Skin epidermis (tissue), 12 donors: ENCODE results near the gene CASP10.
"Not testable (repeated sequence)": the region's sequence is repeated elsewhere in the genome, so short reads cannot be mapped to it uniquely, and the experiment has no call there.

Experiments
- H3K27ac ChIP-seq, 21 experiments: fragments of 200-600 bp; sonication (generic) in 11 of 21; one replicate each; pipeline ENCODE4 v1.5.0; 2020; ENCODE audit warnings: mild to moderate bottlenecking in 3 of 21, inconsistent platforms in 2 of 21, moderate library complexity in 2 of 21
- H3K4me3 ChIP-seq, 7 experiments: fragments of 200-600 bp; sonication (generic) in 2 of 7; one replicate each; pipeline ENCODE4 v1.5.0; 2020; ENCODE audit warnings: inconsistent platforms in 2 of 7, mild to moderate bottlenecking in 2 of 7, moderate library complexity in 1 of 7

Gene CASP10

DNA sequence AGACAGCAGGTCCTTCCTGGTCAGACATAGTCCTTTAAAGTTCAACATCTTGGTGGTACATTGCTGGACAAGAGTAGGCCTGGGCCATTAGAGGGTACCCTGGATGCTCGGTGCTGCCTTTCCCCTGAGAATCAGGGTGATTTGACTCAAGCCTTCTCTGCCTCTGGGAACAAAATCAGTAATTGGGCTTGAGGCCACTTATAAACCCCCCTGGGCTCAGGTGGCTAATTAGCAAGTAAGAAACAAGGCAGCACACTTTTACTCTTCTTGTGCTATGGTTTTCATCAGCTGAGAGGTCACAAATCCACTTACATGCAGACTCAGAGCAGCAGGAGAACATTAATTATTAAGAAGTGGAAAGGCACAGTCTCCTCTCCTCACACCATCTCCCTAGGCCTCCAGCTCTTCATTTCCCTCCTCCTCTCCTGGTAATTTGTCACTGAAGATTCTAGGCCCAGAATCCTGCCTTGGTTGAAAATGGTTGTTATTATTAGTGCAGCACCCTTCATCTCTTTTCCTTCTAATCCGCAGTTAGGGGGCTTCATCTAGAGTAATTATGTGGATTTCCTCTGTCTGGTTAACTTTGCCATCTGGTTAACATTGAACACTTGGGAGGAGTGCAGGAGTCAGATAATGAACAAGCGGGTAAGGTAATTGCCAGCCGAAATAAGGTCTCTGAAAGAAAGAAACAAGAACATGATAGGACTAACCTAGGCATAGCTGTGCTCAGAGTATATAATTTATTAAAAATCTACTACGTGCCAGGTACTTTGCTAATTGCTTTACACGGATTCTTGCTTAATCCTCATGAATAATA, 29.7 kb upstream of the CASP10 start:
- peak overlapping the region in 14 of 21 experiments; percentile 24 to 83 (median 68) for H3K27ac ChIP-seq
- H3K4me3 ChIP-seq: no peak overlapping the region

DNA sequence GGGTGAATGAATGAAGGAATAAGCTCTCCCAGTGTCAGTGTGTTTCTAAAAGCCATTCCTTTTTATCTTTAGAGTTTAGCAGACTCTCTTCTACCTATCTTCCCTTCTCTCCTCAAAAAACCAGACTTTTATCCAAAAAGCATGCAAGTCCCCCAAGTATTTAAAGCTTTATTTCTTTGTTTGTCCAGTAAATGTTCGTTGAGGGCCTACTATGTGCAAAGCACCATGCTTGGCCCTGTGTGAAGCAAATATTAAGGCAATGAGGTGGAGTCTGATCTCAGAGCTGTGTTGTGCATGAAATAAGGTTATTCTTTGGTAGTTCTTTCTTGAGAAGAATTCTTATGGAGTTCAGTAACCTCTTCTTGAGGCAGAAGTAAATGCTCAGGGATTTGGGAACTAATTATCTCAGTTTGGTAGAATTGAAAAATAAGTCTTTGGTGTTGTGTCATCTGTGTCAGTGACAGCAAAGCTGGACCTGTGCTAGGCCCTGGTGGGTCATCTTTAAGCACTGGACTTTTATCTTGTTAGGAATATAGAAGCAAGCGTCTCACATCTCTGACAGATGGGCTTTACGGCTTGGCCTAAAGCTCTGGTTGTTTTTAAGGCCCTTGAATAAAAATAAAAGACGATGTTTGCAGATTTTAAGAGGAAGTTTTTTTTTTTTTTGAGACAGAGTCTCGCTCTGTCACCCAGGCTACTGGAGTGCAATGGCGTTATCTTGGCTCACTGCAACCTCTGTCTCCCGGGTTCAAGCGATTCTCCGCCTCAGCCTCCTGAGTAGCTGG, 28.1 kb upstream of the CASP10 start:
- peak overlapping the region in 13 of 21 experiments; percentile 1 to 87 (median 29) for H3K27ac ChIP-seq

GRCh38 chr2:201156036-201156435, 26.9 kb upstream of the CASP10 start:
- Histone ChIP-seq H3K27ac (peak overlapping the region in 16 of 21 experiments; percentile 21 to 87 (median 70)), H3K4me3 (no peak overlapping the region)

More for the DNA sequence above, 28.1 kb upstream of the CASP10 start:
- H3K4me3 ChIP-seq: no peak overlapping the region

- Histone ChIP-seq H3K4me3 (no peak overlapping the region), H3K27ac (peak overlapping the region in 16 of 21 experiments; percentile 22 to 87 (median 72))
Observed at GRCh38 chr2:201156640-201157039, 26.3 kb upstream of the CASP10 start.

- Histone ChIP-seq H3K4me3 (no peak overlapping the region), H3K27ac (peak overlapping the region in 19 of 21 experiments; percentile 37 to 87 (median 70))
Observed at GRCh38 chr2:201157694-201158093, 25.2 kb upstream of the CASP10 start.

DNA sequence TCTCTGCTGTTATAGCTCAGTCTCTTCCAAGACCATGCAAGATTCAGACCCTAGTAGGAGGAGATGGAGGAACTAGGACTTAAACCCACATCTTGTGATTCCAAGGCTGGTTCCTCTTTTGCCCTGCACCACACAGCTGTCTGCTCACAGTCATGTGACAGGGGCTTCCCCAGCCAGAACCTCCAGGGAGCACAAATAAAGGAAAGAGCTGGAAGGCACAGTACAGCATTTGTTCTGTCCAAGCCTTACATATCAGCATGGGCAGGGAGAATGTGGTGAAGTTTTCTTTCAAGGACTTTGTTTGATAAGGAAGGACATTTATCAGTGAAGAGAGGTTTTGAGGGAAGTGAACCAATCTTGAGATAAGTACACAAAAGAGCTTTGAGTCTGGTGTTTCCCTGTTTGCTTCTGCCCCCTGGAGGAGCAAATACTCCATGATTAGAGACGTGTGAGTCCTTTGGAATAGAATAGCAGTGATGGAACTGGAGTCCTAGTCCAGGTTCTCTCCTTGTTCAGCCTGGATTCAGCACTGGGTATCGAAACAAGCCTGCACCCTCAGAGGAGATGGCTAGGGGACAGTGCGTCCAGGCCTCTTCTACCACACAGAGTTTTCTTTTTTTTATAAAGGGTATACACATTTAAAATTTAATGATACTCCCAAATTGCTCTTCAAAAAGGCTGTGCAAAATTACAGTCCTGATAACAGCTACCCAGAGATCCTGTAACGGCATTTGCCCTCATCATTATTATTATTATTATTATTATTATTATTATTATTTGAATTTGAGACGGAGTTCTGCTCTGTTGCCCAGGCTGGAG, 24.6 kb upstream of the CASP10 start:
- Histone ChIP-seq H3K4me3 (no peak overlapping the region), H3K27ac (peak overlapping the region in 19 of 21 experiments; percentile 37 to 87 (median 70))

DNA sequence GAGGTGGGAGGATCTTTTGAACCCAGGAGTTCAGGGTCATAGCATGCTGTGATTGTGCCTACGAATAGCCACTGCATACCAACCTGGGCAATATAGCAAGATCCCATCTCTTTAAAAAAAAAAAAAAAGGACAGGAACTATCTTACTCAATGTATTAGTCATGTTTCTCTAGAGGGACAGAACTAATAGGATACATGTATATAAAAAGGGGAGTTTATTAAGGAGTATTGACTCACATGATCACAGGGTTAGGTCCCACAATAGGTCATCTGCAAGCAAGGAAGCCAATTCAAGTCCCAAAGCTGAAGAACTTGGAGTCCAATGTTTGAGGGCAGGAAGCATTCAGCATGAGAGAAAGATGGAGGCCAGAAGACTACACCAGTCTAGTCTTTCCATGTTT, 18.8 kb upstream of the CASP10 start:
- Histone ChIP-seq H3K27ac (no peak overlapping the region), H3K4me3 (no peak overlapping the region)

DNA sequence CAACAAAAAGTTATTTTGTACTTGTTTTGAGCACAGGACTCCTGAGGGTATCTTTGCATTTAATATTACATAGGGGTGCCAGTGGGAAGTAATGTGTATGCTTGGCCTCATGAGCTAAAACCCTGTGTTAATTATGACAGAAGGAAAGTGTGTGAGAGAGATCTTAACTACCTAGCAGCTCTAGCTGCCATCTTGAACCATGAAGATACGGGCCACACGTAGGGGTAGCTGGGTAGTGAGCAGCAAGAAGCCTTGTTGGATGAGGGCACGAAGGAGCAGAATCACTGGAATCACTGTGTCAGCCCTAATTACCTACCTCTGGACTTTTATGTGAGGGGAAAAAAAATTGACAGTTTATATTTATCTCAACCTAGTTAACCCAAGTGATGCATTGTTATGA, 15.4 kb upstream of the CASP10 start:
- H3K4me3 ChIP-seq: no peak overlapping the region

GRCh38 chr2:201168496-201168895, 14.4 kb upstream of the CASP10 start:
- not testable (repeated sequence) for H3K27ac ChIP-seq, H3K4me3 ChIP-seq

More for the DNA sequence above, 15.4 kb upstream of the CASP10 start:
- no peak overlapping the region for H3K27ac ChIP-seq

DNA sequence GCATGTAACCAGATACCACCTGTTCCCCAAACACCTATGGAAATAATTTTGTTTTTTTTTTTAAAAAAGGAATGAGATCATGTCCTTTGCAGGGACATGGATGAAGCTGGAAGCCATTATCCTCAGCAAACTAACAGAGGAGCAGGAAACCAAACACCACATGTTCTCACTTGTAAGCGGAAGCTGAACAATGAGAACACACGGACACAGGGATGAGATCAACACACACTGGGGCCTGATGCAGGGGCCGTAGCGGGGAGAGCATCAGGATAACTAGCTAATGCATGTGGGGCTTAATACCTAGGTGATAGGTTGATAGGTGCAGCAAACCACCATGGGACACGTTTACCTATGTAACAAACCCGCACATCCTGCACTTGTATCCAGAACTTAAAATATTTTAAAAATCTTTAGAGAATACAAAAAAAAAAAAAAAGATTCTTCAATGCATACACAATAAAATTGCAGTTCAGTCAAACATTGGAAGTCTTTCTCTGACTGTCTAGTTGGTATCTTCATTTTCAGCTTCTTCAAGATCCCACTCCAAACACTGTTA, 11.6 kb upstream of the CASP10 start:
- no peak overlapping the region for H3K4me3 ChIP-seq
- H3K27ac ChIP-seq: no peak overlapping the region

DNA sequence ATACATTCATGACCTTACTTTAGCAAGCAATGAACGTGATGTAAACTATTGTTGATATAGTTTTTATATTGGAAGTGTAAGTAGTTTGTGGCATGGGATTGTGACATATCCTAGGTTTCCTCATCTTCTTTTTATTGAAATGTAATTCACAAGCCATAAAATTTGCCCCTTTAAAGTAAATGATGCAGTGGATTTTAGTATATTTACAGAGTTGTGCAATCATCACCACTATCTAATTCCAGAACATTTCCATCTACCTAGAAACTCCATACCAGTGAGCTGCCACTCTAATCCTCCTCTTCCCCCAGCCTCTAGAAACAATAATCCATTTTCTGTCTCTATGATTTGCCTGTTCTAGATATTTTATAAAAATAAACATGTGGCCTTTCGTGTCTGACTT, 10.7 kb upstream of the CASP10 start:
- H3K27ac ChIP-seq: no peak overlapping the region
- no peak overlapping the region for H3K4me3 ChIP-seq

- no peak overlapping the region for H3K4me3 ChIP-seq
- no peak overlapping the region for H3K27ac ChIP-seq
Observed at GRCh38 chr2:201174687-201175086, 8.3 kb upstream of the CASP10 start.

DNA sequence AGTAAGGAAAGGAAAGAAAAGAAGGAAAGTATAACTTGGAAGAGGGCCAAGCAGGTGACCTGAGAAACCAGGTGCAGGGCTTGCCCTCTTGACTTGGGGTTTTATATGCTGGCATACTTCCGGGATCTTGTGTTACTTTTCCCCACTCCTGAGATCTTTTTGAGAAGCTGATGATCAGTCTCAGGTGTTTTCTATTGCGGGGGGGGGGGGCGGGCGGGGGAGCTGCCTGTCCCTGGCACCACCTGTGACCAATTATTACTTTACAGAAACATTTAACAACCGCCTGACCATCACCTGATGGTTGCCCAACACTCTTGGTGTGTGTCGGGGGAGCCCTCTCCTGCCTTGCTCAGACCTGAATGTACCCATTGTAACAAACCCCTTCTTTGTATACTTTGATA, 6.9 kb upstream of the CASP10 start:
- Histone ChIP-seq H3K4me3 (no peak overlapping the region), H3K27ac (no peak overlapping the region)

- H3K27ac ChIP-seq: no peak overlapping the region
Observed at GRCh38 chr2:201180010-201180409, 2.9 kb upstream of the CASP10 start.

GRCh38 chr2:201183365-201183727, 405 bp downstream of the CASP10 start:
- peak overlapping the region in 19 of 21 experiments; percentile 25 to 84 (median 68) for H3K27ac ChIP-seq
- H3K4me3 ChIP-seq: peak overlapping the region; percentile 31 to 59 (median 38)

More at GRCh38 chr2:201180010-201180409, 2.9 kb upstream of the CASP10 start:
- H3K4me3 ChIP-seq: no peak overlapping the region

DNA sequence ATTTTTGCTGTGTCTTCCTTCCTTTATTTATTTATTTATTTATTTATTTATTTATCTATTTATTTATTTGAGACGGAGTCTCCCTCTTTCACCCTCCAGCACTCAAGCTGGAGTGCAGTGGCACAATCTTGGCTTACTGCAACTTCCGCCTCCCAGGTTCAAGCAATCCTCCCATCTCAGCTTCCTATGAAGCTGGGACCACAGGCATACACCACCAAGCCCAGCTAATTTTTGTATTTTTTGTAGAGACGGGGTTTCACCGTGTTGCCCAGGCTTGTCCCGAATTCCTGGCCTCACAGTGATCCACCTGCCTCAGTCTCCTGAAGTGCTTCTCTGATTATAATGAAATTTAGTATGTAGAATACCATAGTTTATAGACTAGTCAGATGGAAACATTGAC, 894 bp downstream of the CASP10 start:
- peak overlapping the region in 16 of 21 experiments; percentile 32 to 84 (median 71) for H3K27ac ChIP-seq
- peak overlapping the region; percentile 31 to 59 (median 38) for H3K4me3 ChIP-seq

DNA sequence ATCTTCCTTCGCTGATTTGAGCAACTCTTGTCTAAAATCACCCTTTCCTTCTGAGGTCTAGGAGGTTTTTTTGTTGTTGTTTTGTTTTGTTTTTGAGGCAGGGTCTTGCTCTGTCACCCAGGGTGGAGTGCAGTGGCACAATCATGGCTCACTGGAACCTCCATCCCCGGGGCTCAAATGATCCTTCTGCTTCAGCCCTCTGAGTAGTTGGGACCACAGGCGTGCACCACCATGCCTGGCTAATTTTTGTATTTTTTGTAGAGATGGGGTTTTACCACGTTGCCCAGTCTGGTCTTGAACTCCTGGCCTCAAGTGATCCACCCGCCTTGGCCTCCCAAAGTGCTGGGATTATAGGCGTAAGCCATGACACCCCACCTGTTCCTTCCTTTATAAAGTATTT, 1.3 kb downstream of the CASP10 start:
- Histone ChIP-seq H3K4me3 (peak overlapping the region; percentile 31 to 59 (median 38)), H3K27ac (peak overlapping the region in 9 of 21 experiments; percentile 22 to 84 (median 73))

- peak overlapping the region in 3 of 21 experiments; percentile 5 to 33 (median 20) for H3K27ac ChIP-seq
- H3K4me3 ChIP-seq: no peak overlapping the region
Observed at GRCh38 chr2:201185863-201186262, 2.9 kb downstream of the CASP10 start.

GRCh38 chr2:201186982-201187381, 4.0 kb downstream of the CASP10 start:
- Histone ChIP-seq H3K27ac (peak overlapping the region in 1 of 21 experiments; percentile 24), H3K4me3 (no peak overlapping the region)
